Transverse colon (tissue), 4 donors: ENCODE data around the gene PLXND1. TPM values are rescaled to one million over a fixed set of nuclear protein-coding genes. Genes with fewer than 3 reads are reported as not detected.

Experiments used
- DNase-seq: peaks from one replicate; pipeline ENCODE4 v3.0.0-alpha.2; 2019
- H3K27ac ChIP-seq, 4 donors: fragments of 200-600 bp; sonication (generic); 2 replicates each; pipeline ENCODE4 v1.5.1; 2016 to 2018; ENCODE audit warnings: inconsistent platforms in 4 of 4
- H3K27me3 ChIP-seq: fragments of 200-600 bp; sonication (generic); 2 replicates; pipeline ENCODE4 v1.5.1; 2017; ENCODE audit warnings: inconsistent platforms
- H3K36me3 ChIP-seq, 4 donors: fragments of 200-600 bp; sonication (generic); 2 replicates each; pipeline ENCODE4 v1.5.1; 2017 to 2019; ENCODE audit warnings: inconsistent platforms in 4 of 4
- H3K4me1 ChIP-seq, 4 donors: fragments of 200-600 bp; sonication (generic); 2 replicates each; pipeline ENCODE4 v1.5.1; 2017 to 2020; ENCODE audit warnings: inconsistent platforms in 4 of 4
- H3K4me3 ChIP-seq, 4 donors: fragments of 200-600 bp; sonication (generic); 1 replicate in 1 of 4; 2 replicates in 3 of 4; pipeline versions ENCODE4 v1.5.1 to v1.6.1; 2017 to 2019; ENCODE audit warnings: inconsistent platforms in 4 of 4
- H3K9me3 ChIP-seq, 2 donors: fragments of 200-600 bp; sonication (generic); 2 replicates each; pipeline ENCODE4 v1.5.1; 2017 to 2019; ENCODE audit warnings: inconsistent platforms in 2 of 2
- CTCF ChIP-seq, 5 experiments: fragments of 200-600 bp in 3 of 5; fragments of 450-650 bp in 2 of 5; sonication (generic) in 3 of 5; IDR thresholded peaks; 1 replicate in 2 of 5; 2 replicates in 3 of 5; pipeline ENCODE4 v1.5.1; 2016 to 2017; ENCODE audit warnings: antibody characterized with exemption in 5 of 5, inconsistent platforms in 3 of 5, mild to moderate bottlenecking in 2 of 5, moderate library complexity in 1 of 5
- EP300 ChIP-seq: sonication (generic); formaldehyde crosslinking; IDR thresholded peaks from one replicate; pipeline ENCODE4 v1.6.1; 2017; ENCODE audit warnings: antibody characterized with exemption, low read depth
- POLR2A ChIP-seq: fragments of 450-650 bp; IDR thresholded peaks from one replicate; pipeline ENCODE4 v1.6.1; 2016; ENCODE audit warnings: antibody characterized with exemption, mild to moderate bottlenecking, moderate library complexity
- POLR2AphosphoS5 ChIP-seq, 3 donors: sonication (generic); formaldehyde crosslinking; IDR thresholded peaks; one replicate each; pipeline ENCODE4 v1.6.1; 2016; ENCODE audit warnings: antibody characterized with exemption in 3 of 3
- WGBS, 2 donors: methylation state at CpG; one replicate each; pipeline ENCODE4 v1.1.5; 2018; ENCODE audit warnings: low coverage in 1 of 2; 5-methylcytosine and 5-hydroxymethylcytosine counted together
- in situ Hi-C, 4 donors: fragments of 200-750 bp; cut with MboI; loops; one replicate each; pipeline versions ENCODE4 v1.15.0 to v1.15.1; 2017; ENCODE audit warnings: low sequenced_read_pairs in 3 of 4, low pct_ligation_motif_present in 1 of 4, low pct_unique_long_range_greater_than_20kb in 1 of 4
- intact Hi-C: fragments of 100-400 bp; cut with DNase I; formaldehyde crosslinking; loops from one replicate; pipeline ENCODE4 v1.15.1; 2023; ENCODE audit warnings: low total_unique reads
- total RNA-seq, 4 donors: library from RNA; depleted of rRNA; stranded (reverse); fragments of >200 nt; gene quantifications; one replicate each; pipeline ENCODE4 v1.1.0, GENCODE V29; 2016

Gene PLXND1
- total RNA-seq, 4 donors from 2014 or later = 26.4 to 71.8 (median 35.8) TPM

- WGBS, 2 donors = 56 to 58% methylated on average over 4 to 6 of the region's 6 CpGs
- no peaks in the 10 kb centered on the region for H3K4me1 ChIP-seq
- TF ChIP-seq CTCF (IDR thresholded peaks at IDR 0.05) = no peak
- TF ChIP-seq POLR2A = no peak
- no peak for TF ChIP-seq POLR2AphosphoS5 (IDR thresholded peaks at IDR 0.05)
- no peak for TF ChIP-seq EP300
- no peaks in the 10 kb centered on the region for H3K9me3 ChIP-seq
- DNase-seq = no peak
- no peaks in the 10 kb centered on the region for H3K36me3 ChIP-seq
- H3K27me3 ChIP-seq = no peaks in the 10 kb centered on the region
- no peak overlapping the region for H3K4me3 ChIP-seq
- intact Hi-C loops = no loop called here
- in situ Hi-C loops = no loop called here
- no peak overlapping the region for H3K27ac ChIP-seq
These were observed 76.2 kb downstream of the PLXND1 start for GRCh38 chr3:129530251-129530791.

- TF ChIP-seq CTCF (IDR thresholded peaks at IDR 0.05) (no peak), EP300 (no peak), POLR2A (no peak), POLR2AphosphoS5 (IDR thresholded peaks at IDR 0.05) (no peak)
- Histone ChIP-seq H3K9me3 (no peaks in the 10 kb centered on the region), H3K27me3 (no peaks in the 10 kb centered on the region), H3K4me3 (no peak overlapping the region), H3K36me3 (no peaks in the 10 kb centered on the region), H3K27ac (no peak overlapping the region), H3K4me1 (no peaks in the 10 kb centered on the region)
- in situ Hi-C loops = no loop called here
- 81 to 92% methylated on average over 5 to 12 of the region's 12 CpGs for WGBS, 2 donors
- no peak for DNase-seq
- intact Hi-C loops = no loop called here
These were observed 76.9 kb downstream of the PLXND1 start for GRCh38 chr3:129529436-129530210.

GRCh38 chr3:129528589-129529100 lies 77.8 kb downstream of the PLXND1 start, which contains the start of gene RHO:
Gene RHO (plus strand): TSS chr3:129528639. CDS start chr3:129528734, 95 bp downstream.
- Histone ChIP-seq H3K27ac (no peak within 1 kb of the TSS), H3K9me3 (no peaks in the 10 kb centered on the region), H3K36me3 (no peaks in the 10 kb centered on the region), H3K27me3 (no peaks in the 10 kb centered on the region), H3K4me1 (no peaks in the 10 kb centered on the region), H3K4me3 (no peak within 1 kb of the TSS)
- in situ Hi-C loops (no loop called here), intact Hi-C loops (no loop called here)
- DNase-seq = no peak
- TF ChIP-seq CTCF (IDR thresholded peaks at IDR 0.05) = no peak
- TF ChIP-seq POLR2AphosphoS5 (IDR thresholded peaks at IDR 0.05) = no peak
- no peak for TF ChIP-seq POLR2A
- TF ChIP-seq EP300 = no peak
- WGBS, 2 donors = 93% methylated on average over 18 of the region's 18 CpGs; no CpG with 5 or more reads in 1 of the 2 donors

GRCh38 chr3:129527262-129527661 lies 79.2 kb downstream of the PLXND1 start:
- H3K4me1 ChIP-seq = no peaks in the 10 kb centered on the region
- no peak overlapping the region for H3K4me3 ChIP-seq
- intact Hi-C loops (no loop called here), in situ Hi-C loops (no loop called here)
- no peaks in the 10 kb centered on the region for H3K27me3 ChIP-seq
- no peak for DNase-seq
- 90 to 95% methylated on average over 4 to 11 of the region's 11 CpGs for WGBS, 2 donors
- TF ChIP-seq EP300 (no peak), POLR2A (no peak), CTCF (IDR thresholded peaks at IDR 0.05) (no peak), POLR2AphosphoS5 (IDR thresholded peaks at IDR 0.05) (no peak)
- no peaks in the 10 kb centered on the region for H3K9me3 ChIP-seq
- H3K27ac ChIP-seq = no peak overlapping the region
- no peaks in the 10 kb centered on the region for H3K36me3 ChIP-seq
